ENCODE data around the gene PLCB1. TPM values are rescaled to one million over a fixed set of nuclear protein-coding genes. Genes with fewer than 3 reads are reported as not detected.

PLCB1 gene
- total and polyA plus RNA-seq, 2 experiments from 2014 or later, result 14.9 to 20.7 TPM

GRCh38 chr20:8624046-8624445, 492.0 kb downstream of the PLCB1 start:
- no peaks in the 10 kb centered on the region for H3F3A ChIP-seq (replicated peaks; ENCODE audit: low read depth)

More at GRCh38 chr20:8624046-8624445, 492.0 kb downstream of the PLCB1 start:
- no peak overlapping the region for H3K27ac Mint-ChIP-seq
- peaks cover 4% of the 10 kb centered on the region; the same call in 2 of the 3 replicates for H3K4me1 Mint-ChIP-seq
- H3K36me3 Mint-ChIP-seq (ENCODE audit: low read depth), result no peaks in the 10 kb centered on the region
- no peaks in the 10 kb centered on the region for H3K9me3 Mint-ChIP-seq
- H3K79me2 ChIP-seq (replicated peaks; ENCODE audit: insufficient read depth), result no peaks in the 10 kb centered on the region
- H3K9me2 ChIP-seq (ENCODE audit: insufficient read depth), result no peaks in the 10 kb centered on the region
- no peak overlapping the region for H3K4me3 ChIP-seq
- ATAC-seq, result no peak
- TF ChIP-seq EZH2phosphoT487 (IDR thresholded peaks at IDR 0.05; ENCODE audit: unreplicated experiment) (no peak), POLR2AphosphoS5 (IDR thresholded peaks at IDR 0.05; ENCODE audit: low read depth) (no peak), ZNF114 (CRISPR knock-in tag; IDR thresholded peaks at IDR 0.05) (no peak), ZNF331 (CRISPR knock-in tag; IDR thresholded peaks at IDR 0.05; ENCODE audit: low read depth) (no peak), STAT1 (IDR thresholded peaks at IDR 0.05; ENCODE audit: unreplicated experiment) (no peak), JUNB (IDR thresholded peaks at IDR 0.05; ENCODE audit: unreplicated experiment) (no peak), CTCF (conservative IDR thresholded peaks at IDR 0.05; ENCODE audit: low read depth in 2 of 2) (no peak)
- TF ChIP-seq, protein P1, sequence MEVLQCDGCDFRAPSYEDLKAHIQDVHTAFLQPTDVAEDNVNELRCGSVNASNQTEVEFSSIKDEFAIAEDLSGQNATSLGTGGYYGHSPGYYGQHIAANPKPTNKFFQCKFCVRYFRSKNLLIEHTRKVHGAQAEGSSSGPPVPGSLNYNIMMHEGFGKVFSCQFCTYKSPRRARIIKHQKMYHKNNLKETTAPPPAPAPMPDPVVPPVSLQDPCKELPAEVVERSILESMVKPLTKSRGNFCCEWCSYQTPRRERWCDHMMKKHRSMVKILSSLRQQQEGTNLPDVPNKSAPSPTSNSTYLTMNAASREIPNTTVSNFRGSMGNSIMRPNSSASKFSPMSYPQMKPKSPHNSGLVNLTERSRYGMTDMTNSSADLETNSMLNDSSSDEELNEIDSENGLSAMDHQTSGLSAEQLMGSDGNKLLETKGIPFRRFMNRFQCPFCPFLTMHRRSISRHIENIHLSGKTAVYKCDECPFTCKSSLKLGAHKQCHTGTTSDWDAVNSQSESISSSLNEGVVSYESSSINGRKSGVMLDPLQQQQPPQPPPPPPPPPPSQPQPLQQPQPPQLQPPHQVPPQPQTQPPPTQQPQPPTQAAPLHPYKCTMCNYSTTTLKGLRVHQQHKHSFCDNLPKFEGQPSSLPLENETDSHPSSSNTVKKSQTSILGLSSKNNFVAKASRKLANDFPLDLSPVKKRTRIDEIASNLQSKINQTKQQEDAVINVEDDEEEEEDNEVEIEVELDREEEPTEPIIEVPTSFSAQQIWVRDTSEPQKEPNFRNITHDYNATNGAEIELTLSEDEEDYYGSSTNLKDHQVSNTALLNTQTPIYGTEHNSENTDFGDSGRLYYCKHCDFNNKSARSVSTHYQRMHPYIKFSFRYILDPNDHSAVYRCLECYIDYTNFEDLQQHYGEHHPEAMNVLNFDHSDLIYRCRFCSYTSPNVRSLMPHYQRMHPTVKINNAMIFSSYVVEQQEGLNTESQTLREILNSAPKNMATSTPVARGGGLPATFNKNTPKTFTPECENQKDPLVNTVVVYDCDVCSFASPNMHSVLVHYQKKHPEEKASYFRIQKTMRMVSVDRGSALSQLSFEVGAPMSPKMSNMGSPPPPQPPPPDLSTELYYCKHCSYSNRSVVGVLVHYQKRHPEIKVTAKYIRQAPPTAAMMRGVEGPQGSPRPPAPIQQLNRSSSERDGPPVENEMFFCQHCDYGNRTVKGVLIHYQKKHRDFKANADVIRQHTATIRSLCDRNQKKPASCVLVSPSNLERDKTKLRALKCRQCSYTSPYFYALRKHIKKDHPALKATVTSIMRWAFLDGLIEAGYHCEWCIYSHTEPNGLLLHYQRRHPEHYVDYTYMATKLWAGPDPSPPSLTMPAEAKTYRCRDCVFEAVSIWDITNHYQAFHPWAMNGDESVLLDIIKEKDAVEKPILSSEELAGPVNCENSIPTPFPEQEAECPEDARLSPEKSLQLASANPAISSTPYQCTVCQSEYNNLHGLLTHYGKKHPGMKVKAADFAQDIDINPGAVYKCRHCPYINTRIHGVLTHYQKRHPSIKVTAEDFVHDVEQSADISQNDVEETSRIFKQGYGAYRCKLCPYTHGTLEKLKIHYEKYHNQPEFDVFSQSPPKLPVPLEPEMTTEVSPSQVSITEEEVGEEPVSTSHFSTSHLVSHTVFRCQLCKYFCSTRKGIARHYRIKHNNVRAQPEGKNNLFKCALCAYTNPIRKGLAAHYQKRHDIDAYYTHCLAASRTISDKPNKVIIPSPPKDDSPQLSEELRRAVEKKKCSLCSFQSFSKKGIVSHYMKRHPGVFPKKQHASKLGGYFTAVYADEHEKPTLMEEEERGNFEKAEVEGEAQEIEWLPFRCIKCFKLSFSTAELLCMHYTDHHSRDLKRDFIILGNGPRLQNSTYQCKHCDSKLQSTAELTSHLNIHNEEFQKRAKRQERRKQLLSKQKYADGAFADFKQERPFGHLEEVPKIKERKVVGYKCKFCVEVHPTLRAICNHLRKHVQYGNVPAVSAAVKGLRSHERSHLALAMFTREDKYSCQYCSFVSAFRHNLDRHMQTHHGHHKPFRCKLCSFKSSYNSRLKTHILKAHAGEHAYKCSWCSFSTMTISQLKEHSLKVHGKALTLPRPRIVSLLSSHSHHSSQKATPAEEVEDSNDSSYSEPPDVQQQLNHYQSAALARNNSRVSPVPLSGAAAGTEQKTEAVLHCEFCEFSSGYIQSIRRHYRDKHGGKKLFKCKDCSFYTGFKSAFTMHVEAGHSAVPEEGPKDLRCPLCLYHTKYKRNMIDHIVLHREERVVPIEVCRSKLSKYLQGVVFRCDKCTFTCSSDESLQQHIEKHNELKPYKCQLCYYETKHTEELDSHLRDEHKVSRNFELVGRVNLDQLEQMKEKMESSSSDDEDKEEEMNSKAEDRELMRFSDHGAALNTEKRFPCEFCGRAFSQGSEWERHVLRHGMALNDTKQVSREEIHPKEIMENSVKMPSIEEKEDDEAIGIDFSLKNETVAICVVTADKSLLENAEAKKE (CRISPR knock-in tag; IDR thresholded peaks at IDR 0.05), result no peak
- TF ChIP-seq, protein P2, sequence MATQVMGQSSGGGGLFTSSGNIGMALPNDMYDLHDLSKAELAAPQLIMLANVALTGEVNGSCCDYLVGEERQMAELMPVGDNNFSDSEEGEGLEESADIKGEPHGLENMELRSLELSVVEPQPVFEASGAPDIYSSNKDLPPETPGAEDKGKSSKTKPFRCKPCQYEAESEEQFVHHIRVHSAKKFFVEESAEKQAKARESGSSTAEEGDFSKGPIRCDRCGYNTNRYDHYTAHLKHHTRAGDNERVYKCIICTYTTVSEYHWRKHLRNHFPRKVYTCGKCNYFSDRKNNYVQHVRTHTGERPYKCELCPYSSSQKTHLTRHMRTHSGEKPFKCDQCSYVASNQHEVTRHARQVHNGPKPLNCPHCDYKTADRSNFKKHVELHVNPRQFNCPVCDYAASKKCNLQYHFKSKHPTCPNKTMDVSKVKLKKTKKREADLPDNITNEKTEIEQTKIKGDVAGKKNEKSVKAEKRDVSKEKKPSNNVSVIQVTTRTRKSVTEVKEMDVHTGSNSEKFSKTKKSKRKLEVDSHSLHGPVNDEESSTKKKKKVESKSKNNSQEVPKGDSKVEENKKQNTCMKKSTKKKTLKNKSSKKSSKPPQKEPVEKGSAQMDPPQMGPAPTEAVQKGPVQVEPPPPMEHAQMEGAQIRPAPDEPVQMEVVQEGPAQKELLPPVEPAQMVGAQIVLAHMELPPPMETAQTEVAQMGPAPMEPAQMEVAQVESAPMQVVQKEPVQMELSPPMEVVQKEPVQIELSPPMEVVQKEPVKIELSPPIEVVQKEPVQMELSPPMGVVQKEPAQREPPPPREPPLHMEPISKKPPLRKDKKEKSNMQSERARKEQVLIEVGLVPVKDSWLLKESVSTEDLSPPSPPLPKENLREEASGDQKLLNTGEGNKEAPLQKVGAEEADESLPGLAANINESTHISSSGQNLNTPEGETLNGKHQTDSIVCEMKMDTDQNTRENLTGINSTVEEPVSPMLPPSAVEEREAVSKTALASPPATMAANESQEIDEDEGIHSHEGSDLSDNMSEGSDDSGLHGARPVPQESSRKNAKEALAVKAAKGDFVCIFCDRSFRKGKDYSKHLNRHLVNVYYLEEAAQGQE (IDR thresholded peaks at IDR 0.05; ENCODE audit: unreplicated experiment), result no peak
- DNase-seq (ENCODE audit: low spot score), result no peak
- no peaks in the 10 kb centered on the region for H4K20me1 ChIP-seq (replicated peaks; ENCODE audit: insufficient read depth)
- no peak overlapping the region for H3K4me3 Mint-ChIP-seq
- no peak overlapping the region for H2AFZ ChIP-seq
- no peaks in the 10 kb centered on the region for H3K36me3 ChIP-seq (ENCODE audit: insufficient read depth)
- no peaks in the 10 kb centered on the region for H3K27me3 Mint-ChIP-seq (ENCODE audit: insufficient read depth, low read depth, poor library complexity)
- H3K27me3 ChIP-seq (ENCODE audit: insufficient read depth), result no peaks in the 10 kb centered on the region
- H3K4me1 ChIP-seq (ENCODE audit: insufficient read depth), result no peaks in the 10 kb centered on the region
- H3K27ac ChIP-seq (ENCODE audit: low read depth), result no peak overlapping the region
- no peak overlapping the region for H3K4me2 ChIP-seq
